Loucy (cell line): ENCODE data around the gene SAMD4A.

Experiments used
- EZH2phosphoT487 ChIP-seq: fragments of 200-600 bp; IDR thresholded peaks from 2 replicates; pipeline ENCODE4 v1.6.1; 2018; ENCODE audit warnings: antibody characterized with exemption, mild to moderate bottlenecking, moderate library complexity, borderline replicate concordance
- TF ChIP-seq, protein P1 (sequence below): fragments of 200-600 bp; sonication (generic); conservative IDR thresholded peaks from 2 replicates; pipeline ENCODE4 v1.5.1; 2014; ENCODE audit warnings: mild to moderate bottlenecking, antibody characterized with exemption, low read length

DNA sequence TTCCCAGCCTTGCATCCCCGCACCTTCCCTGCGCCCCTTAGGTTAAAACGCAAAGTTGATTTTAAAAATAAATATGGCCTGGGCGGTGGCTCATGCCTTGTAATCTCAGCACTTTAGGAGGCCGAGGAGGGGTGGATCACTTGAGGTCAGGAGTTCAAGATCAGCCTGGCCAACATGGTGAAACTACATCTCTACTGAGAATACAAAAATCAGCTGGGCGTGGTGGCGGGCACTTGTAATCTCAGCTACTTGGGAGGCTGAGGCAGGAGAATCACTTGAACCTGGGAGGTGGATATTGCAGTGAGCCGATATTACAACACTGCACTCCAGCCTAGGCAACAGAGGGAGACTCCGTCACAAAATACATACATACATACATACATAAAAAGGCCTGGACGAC lies 239.7 kb downstream of the SAMD4A start:
- TF ChIP-seq, protein P1, sequence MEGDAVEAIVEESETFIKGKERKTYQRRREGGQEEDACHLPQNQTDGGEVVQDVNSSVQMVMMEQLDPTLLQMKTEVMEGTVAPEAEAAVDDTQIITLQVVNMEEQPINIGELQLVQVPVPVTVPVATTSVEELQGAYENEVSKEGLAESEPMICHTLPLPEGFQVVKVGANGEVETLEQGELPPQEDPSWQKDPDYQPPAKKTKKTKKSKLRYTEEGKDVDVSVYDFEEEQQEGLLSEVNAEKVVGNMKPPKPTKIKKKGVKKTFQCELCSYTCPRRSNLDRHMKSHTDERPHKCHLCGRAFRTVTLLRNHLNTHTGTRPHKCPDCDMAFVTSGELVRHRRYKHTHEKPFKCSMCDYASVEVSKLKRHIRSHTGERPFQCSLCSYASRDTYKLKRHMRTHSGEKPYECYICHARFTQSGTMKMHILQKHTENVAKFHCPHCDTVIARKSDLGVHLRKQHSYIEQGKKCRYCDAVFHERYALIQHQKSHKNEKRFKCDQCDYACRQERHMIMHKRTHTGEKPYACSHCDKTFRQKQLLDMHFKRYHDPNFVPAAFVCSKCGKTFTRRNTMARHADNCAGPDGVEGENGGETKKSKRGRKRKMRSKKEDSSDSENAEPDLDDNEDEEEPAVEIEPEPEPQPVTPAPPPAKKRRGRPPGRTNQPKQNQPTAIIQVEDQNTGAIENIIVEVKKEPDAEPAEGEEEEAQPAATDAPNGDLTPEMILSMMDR = no peak
- no peak for TF ChIP-seq EZH2phosphoT487
